Uterus (tissue), 4 donors: ENCODE measurements around the gene FIGN. TPM values are rescaled to one million over a fixed set of nuclear protein-coding genes. Genes with fewer than 3 reads are reported as not detected.

Experiments used
- DNase-seq, 2 donors: peaks; one replicate each; pipeline ENCODE4 v3.0.0-alpha.2; 2019 to 2020
- H3K27ac ChIP-seq, 2 donors: fragments of 200-600 bp; sonication (generic); 1 replicate in 1 of 2; 2 replicates in 1 of 2; pipeline ENCODE4 v1.5.1; 2016 to 2018
- H3K27me3 ChIP-seq, 2 donors: fragments of 200-600 bp; sonication (generic); one replicate each; pipeline ENCODE4 v1.5.1; 2018 to 2019; ENCODE audit warnings: control low read depth in 1 of 2
- H3K36me3 ChIP-seq, 2 donors: fragments of 200-600 bp; sonication (generic); one replicate each; pipeline ENCODE4 v1.5.1; 2019; ENCODE audit warnings: control low read depth in 1 of 2
- H3K4me1 ChIP-seq, 2 donors: fragments of 200-600 bp; sonication (generic); one replicate each; pipeline ENCODE4 v1.5.1; 2018 to 2019; ENCODE audit warnings: control low read depth in 1 of 2
- H3K4me3 ChIP-seq, 2 donors: fragments of 200-600 bp; sonication (generic); 1 replicate in 1 of 2; 2 replicates in 1 of 2; pipeline ENCODE4 v1.5.1; 2018 to 2019; ENCODE audit warnings: mild to moderate bottlenecking in 1 of 2
- H3K9me3 ChIP-seq, 2 donors: fragments of 200-600 bp; sonication (generic); one replicate each; pipeline ENCODE4 v1.5.1; 2019; ENCODE audit warnings: control low read depth in 1 of 2
- POLR2A ChIP-seq, 2 donors: fragments of 450-650 bp; IDR thresholded peaks; one replicate each; pipeline ENCODE4 v1.6.1; 2016; ENCODE audit warnings: antibody characterized with exemption in 2 of 2, mild to moderate bottlenecking in 1 of 2, moderate library complexity in 1 of 2
- intact Hi-C: fragments of 100-400 bp; cut with DNase I; formaldehyde crosslinking; loops from one replicate; pipeline ENCODE4 v1.15.1; 2023; ENCODE audit warnings: low total_unique reads
- total RNA-seq, 4 donors: library from RNA; depleted of rRNA in 3 of 4; stranded (reverse); fragments of >200 nt in 3 of 4; gene quantifications; one replicate each; pipeline versions ENCODE4 v1.1.0 to v1.2.4, GENCODE V29; 2014 to 2023
- TF ChIP-seq, protein P1 (sequence below), 4 experiments: fragments of 200-600 bp in 2 of 4; fragments of 450-650 bp in 2 of 4; sonication (generic) in 2 of 4; IDR thresholded peaks; one replicate each; pipeline ENCODE4 v1.5.1; 2016 to 2019; ENCODE audit warnings: antibody characterized with exemption in 4 of 4, mild to moderate bottlenecking in 2 of 4, moderate library complexity in 1 of 4
- donor health status: DM: yes; HTN: yes; CAD: no.

Gene FIGN
- total RNA-seq, 4 donors from 2014 or later = 1.8 to 9.8 (median 4.6) TPM

DNA sequence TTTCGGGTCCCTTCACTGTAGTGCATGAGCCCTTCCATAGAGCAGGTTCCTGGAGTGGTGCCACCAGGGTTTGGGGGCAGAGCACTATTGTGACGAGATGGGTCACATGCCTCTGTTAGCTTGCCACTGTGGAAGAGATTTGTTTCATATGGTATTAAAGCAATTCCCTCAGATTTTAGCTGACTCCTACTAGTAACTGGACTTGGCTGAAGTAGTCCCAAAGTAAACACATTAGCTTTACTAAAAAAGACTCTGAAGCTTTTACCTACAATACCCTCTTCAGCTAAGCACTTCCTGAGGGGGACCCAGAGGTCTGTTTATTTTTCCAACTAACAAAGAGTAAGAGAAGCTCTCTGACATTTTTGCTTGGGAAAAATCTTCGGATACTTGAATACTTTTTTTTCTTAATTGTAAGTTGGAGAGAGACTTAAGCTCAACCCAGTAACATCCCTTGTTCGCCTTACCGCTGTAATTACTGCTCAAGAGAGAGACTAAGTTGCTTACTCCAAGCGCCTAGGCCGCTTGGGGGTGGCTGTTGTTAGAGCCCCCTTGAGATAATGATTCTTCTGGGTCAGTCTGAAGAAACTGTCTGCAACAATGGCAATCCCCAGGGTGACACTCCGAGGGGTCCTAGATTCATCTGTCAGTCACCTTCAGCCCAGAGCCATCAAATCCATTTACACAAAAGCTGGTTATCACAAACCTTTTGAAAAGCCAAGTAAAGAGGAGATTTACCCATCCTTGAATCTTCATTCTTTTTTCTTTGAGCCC, 177.4 kb downstream of the FIGN start:
- Histone ChIP-seq H3K27ac (no peak overlapping the region), H3K9me3 (no peaks in the 10 kb centered on the region), H3K27me3 (no peaks in the 10 kb centered on the region), H3K36me3 (no peaks in the 10 kb centered on the region), H3K4me1 (no peaks in the 10 kb centered on the region), H3K4me3 (no peak overlapping the region)
- TF ChIP-seq POLR2A (IDR thresholded peaks at IDR 0.05) = no peak
- TF ChIP-seq, protein P1, sequence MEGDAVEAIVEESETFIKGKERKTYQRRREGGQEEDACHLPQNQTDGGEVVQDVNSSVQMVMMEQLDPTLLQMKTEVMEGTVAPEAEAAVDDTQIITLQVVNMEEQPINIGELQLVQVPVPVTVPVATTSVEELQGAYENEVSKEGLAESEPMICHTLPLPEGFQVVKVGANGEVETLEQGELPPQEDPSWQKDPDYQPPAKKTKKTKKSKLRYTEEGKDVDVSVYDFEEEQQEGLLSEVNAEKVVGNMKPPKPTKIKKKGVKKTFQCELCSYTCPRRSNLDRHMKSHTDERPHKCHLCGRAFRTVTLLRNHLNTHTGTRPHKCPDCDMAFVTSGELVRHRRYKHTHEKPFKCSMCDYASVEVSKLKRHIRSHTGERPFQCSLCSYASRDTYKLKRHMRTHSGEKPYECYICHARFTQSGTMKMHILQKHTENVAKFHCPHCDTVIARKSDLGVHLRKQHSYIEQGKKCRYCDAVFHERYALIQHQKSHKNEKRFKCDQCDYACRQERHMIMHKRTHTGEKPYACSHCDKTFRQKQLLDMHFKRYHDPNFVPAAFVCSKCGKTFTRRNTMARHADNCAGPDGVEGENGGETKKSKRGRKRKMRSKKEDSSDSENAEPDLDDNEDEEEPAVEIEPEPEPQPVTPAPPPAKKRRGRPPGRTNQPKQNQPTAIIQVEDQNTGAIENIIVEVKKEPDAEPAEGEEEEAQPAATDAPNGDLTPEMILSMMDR (IDR thresholded peaks at IDR 0.05) = no peak
- no peak for DNase-seq
- intact Hi-C loops = no loop called here

DNA sequence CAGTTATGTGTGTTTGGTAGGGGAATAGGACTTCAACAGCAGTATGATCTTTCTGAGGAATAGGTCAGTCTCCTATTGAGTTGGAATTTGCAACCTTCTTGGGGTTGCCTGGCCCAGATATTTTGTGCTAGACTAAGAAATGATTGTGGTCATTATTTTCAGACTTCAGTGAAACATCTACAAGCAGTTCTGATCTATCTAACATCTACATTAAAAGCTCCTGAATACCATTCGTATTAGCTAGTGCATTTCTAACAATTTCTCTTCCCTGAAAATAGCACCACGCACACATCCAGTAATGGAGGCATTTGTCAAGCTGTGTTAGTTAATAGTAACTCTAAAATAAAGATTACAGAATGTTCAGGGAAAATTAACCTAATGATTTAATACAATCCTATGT, 179.3 kb downstream of the FIGN start:
- no peak overlapping the region for H3K4me3 ChIP-seq
- intact Hi-C loops = no loop called here

DNA sequence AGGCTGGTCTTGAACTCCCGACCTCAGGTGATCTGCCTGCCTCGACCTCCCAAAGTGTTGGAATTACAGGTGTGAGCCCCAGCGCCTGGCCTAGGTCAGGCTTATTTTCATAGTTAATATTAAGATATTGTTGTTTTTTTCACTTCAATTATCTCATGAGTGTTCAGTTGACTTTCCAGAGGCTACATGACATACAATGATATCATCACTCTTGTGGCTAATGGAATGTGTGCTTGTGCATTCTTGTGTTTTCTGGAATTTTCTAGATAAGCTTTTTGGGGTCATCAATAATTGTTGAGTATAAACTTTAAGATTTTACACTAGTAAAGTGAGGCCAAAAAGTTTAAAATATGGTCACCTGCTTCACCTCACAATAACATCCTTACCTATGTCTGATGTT, 180.9 kb downstream of the FIGN start:
- Histone ChIP-seq H3K36me3 (no peaks in the 10 kb centered on the region), H3K4me3 (no peak overlapping the region), H3K4me1 (no peaks in the 10 kb centered on the region), H3K9me3 (no peaks in the 10 kb centered on the region), H3K27me3 (no peaks in the 10 kb centered on the region), H3K27ac (no peak overlapping the region)
- TF ChIP-seq POLR2A (IDR thresholded peaks at IDR 0.05) = no peak
- TF ChIP-seq, protein P1 (IDR thresholded peaks at IDR 0.05) = no peak
- intact Hi-C loops = no loop called here
- no peak for DNase-seq

More for the DNA sequence above, 179.3 kb downstream of the FIGN start:
- H3K27me3 ChIP-seq = no peaks in the 10 kb centered on the region
- TF ChIP-seq POLR2A (IDR thresholded peaks at IDR 0.05) = no peak
- TF ChIP-seq, protein P1 (IDR thresholded peaks at IDR 0.05) = no peak
- no peaks in the 10 kb centered on the region for H3K4me1 ChIP-seq
- no peak overlapping the region for H3K27ac ChIP-seq
- DNase-seq = no peak
- H3K9me3 ChIP-seq = no peaks in the 10 kb centered on the region
- no peaks in the 10 kb centered on the region for H3K36me3 ChIP-seq

DNA sequence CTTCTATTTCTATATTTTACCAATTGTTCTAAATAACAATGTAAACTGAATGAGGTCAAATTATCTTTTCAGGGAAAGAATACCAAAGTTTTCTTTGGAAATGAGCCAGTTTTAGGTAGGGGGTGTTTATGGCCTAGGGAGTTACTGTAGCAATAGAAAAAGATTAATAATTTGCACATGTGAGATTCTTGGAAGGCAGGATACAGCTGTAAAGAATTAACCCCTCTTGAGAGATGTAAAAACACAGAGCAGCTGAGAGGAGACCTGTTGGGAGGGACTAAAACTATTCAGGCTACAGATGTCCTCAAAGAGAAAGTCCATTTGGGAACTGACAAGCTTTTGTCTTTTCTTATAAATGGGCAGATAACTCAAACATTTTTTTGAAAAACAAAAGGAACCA, 182.2 kb downstream of the FIGN start:
- Histone ChIP-seq H3K27me3 (no peaks in the 10 kb centered on the region), H3K9me3 (no peaks in the 10 kb centered on the region), H3K36me3 (no peaks in the 10 kb centered on the region), H3K27ac (no peak overlapping the region), H3K4me1 (no peaks in the 10 kb centered on the region), H3K4me3 (no peak overlapping the region)
- intact Hi-C loops = no loop called here
- DNase-seq = no peak
- TF ChIP-seq, protein P1 (IDR thresholded peaks at IDR 0.05) = no peak
- TF ChIP-seq POLR2A (IDR thresholded peaks at IDR 0.05) = no peak

DNA sequence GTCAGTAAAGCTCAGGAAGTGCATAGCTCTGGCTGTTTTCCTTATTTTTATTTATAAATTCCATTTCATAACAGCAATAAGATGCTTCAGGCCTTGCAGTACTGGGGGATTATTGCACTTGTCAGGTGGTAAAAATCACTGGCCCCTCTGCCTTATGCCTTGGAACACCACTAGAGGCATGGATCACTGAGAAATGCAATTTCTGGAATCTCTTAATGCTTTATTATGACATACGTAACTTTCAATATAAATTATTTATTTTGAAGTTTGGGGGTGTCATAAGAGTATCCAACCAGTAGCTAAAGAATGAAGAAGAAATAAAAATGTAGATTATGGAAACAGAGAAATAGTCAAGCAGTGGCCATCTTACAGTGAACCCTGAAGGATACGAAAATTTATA, 183.1 kb downstream of the FIGN start:
- no peaks in the 10 kb centered on the region for H3K4me1 ChIP-seq
- TF ChIP-seq, protein P1 (IDR thresholded peaks at IDR 0.05) = no peak
- no peak for TF ChIP-seq POLR2A (IDR thresholded peaks at IDR 0.05)

More for the DNA sequence above, 183.1 kb downstream of the FIGN start:
- DNase-seq = no peak
- Histone ChIP-seq H3K27ac (no peak overlapping the region), H3K4me3 (no peak overlapping the region), H3K27me3 (no peaks in the 10 kb centered on the region), H3K9me3 (no peaks in the 10 kb centered on the region), H3K36me3 (no peaks in the 10 kb centered on the region)
- intact Hi-C loops = no loop called here
